Hepatocyte (in vitro differentiated cells): ENCODE measurements around the gene ADGRL3.

Source experiments
- EZH2 ChIP-seq: fragments of 200-600 bp; sonication (generic); IDR thresholded peaks from 2 replicates; pipeline ENCODE4 v1.6.1; 2016; ENCODE audit warnings: antibody characterized with exemption, mild to moderate bottlenecking, borderline replicate concordance
- EZH2phosphoT487 ChIP-seq: fragments of 200-600 bp; sonication (generic); IDR thresholded peaks from one replicate; pipeline ENCODE4 v1.6.1; 2018; ENCODE audit warnings: antibody characterized with exemption, mild to moderate bottlenecking, low read depth, moderate library complexity; ENCODE audit not compliant: unreplicated experiment, severe bottlenecking
- TF ChIP-seq, protein P1 (sequence below): fragments of 200-600 bp; sonication (generic); IDR thresholded peaks from 2 replicates; pipeline ENCODE4 v1.5.1; 2016; ENCODE audit warnings: antibody characterized with exemption, mild to moderate bottlenecking; ENCODE audit not compliant: poor library complexity

DNA sequence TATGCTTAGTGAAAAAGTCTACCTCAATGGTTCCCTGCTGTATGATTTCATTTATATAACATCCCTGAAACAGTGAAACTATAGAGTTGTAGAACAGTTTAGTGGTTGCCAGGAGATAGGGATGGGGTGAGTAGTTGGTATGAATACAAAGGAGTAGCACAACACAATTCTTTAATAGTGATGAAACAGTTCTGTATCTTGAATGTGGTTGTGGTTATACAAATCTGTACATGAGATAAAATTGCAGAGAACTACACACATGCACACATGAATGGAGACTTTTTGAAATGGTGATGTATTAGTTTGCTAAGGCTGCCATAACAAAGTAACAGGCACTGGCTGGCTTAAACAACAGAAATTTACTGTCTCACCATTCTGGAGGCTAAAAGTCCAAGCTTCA, 677.1 kb downstream of the ADGRL3 start:
- TF ChIP-seq EZH2phosphoT487 (no peak), EZH2 (no peak)
- TF ChIP-seq, protein P1, sequence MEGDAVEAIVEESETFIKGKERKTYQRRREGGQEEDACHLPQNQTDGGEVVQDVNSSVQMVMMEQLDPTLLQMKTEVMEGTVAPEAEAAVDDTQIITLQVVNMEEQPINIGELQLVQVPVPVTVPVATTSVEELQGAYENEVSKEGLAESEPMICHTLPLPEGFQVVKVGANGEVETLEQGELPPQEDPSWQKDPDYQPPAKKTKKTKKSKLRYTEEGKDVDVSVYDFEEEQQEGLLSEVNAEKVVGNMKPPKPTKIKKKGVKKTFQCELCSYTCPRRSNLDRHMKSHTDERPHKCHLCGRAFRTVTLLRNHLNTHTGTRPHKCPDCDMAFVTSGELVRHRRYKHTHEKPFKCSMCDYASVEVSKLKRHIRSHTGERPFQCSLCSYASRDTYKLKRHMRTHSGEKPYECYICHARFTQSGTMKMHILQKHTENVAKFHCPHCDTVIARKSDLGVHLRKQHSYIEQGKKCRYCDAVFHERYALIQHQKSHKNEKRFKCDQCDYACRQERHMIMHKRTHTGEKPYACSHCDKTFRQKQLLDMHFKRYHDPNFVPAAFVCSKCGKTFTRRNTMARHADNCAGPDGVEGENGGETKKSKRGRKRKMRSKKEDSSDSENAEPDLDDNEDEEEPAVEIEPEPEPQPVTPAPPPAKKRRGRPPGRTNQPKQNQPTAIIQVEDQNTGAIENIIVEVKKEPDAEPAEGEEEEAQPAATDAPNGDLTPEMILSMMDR: no peak
